K562 (cell line): ENCODE measurements around the gene IFITM2. TPM values are rescaled to one million over a fixed set of nuclear protein-coding genes. Genes with fewer than 3 reads are reported as not detected.

ENCODE experiments used
- CAMTA2 ChIP-seq: fragments of 250-450 bp; sonication (Bioruptor Pico); conservative IDR thresholded peaks from 2 replicates; pipeline ENCODE4 v1.5.1; 2022
- CBFB ChIP-seq: sonication (generic); formaldehyde crosslinking; IDR thresholded peaks from 2 replicates; pipeline ENCODE4 v1.4.0; 2020; ENCODE audit warnings: mild to moderate bottlenecking, missing genetic modification reagents
- CHD1 ChIP-seq: fragments of 200-600 bp; sonication (generic); IDR thresholded peaks from one replicate; pipeline ENCODE4 v1.6.1; 2012; ENCODE audit warnings: mild to moderate bottlenecking, moderate library complexity, low read length, inconsistent platforms
- CREM ChIP-seq: IDR thresholded peaks from 2 replicates; pipeline ENCODE4 v1.6.1; 2014; ENCODE audit warnings: antibody characterized with exemption, low read depth
- FOXJ2 ChIP-seq: fragments of 200-800 bp; sonication (Bioruptor generic); IDR thresholded peaks from 2 replicates; pipeline ENCODE4 v1.6.1; 2016; ENCODE audit warnings: missing genetic modification characterization, missing compliant biosample characterization
- GABPB1 ChIP-seq: sonication (generic); formaldehyde crosslinking; IDR thresholded peaks from 2 replicates; pipeline ENCODE4 v1.8.0; 2022; ENCODE audit warnings: mild to moderate bottlenecking, missing genetic modification reagents
- HDAC6 ChIP-seq: IDR thresholded peaks from 2 replicates; pipeline ENCODE4 v1.6.1; 2012; ENCODE audit warnings: low read depth, mild to moderate bottlenecking, control low read depth, inconsistent platforms, low read length, moderate library complexity
- HNRNPLL ChIP-seq: fragments of 200-400 bp; formaldehyde crosslinking; IDR thresholded peaks from 2 replicates; pipeline ENCODE4 v1.6.1; 2017; ENCODE audit warnings: low read length, low read depth, mild to moderate bottlenecking; ENCODE audit not compliant: poor library complexity, severe bottlenecking
- KDM1A ChIP-seq, 2 experiments: fragments of 450-650 bp; IDR thresholded peaks; 2 replicates each; pipeline ENCODE4 v1.6.1; 2016; ENCODE audit warnings: mild to moderate bottlenecking in 2 of 2
- KDM2B ChIP-seq: fragments of 250-450 bp; sonication (Bioruptor Pico); IDR thresholded peaks from 2 replicates; pipeline ENCODE4 v1.8.0; 2021; ENCODE audit warnings: mild to moderate bottlenecking, moderate library complexity
- MAFG ChIP-seq: fragments of 450-650 bp; conservative IDR thresholded peaks from 2 replicates; pipeline ENCODE4 v1.6.1; 2016; ENCODE audit warnings: missing genetic modification characterization, missing compliant biosample characterization
- NFE2 ChIP-seq: IDR thresholded peaks from 2 replicates; pipeline ENCODE4 v1.6.1; 2014; ENCODE audit warnings: antibody characterized with exemption, low read depth
- NFE2L1 ChIP-seq: fragments of 450-650 bp; IDR thresholded peaks from 2 replicates; pipeline ENCODE4 v1.6.1; 2016; ENCODE audit warnings: missing genetic modification characterization, low read depth, mild to moderate bottlenecking, missing compliant biosample characterization, moderate library complexity, borderline replicate concordance
- NR3C1 ChIP-seq: sonication (generic); formaldehyde crosslinking; IDR thresholded peaks from 2 replicates; pipeline ENCODE4 v1.8.1; 2022; ENCODE audit warnings: missing genetic modification reagents
- REST ChIP-seq, 2 experiments: fragments of 450-650 bp; formaldehyde crosslinking in 1 of 2; IDR thresholded peaks; 2 replicates each; pipeline versions ENCODE4 v1.4.0 to v1.6.1; 2014 to 2020; ENCODE audit warnings: mild to moderate bottlenecking in 2 of 2, borderline replicate concordance in 1 of 2, low read depth in 1 of 2
- ZNF280A ChIP-seq: fragments of 450-650 bp; IDR thresholded peaks from 2 replicates; pipeline ENCODE4 v1.6.1; 2018; ENCODE audit warnings: mild to moderate bottlenecking, low read depth; ENCODE audit not compliant: partially characterized antibody
- ZNF695 ChIP-seq: fragments of 450-650 bp; formaldehyde crosslinking; IDR thresholded peaks from 2 replicates; pipeline ENCODE4 v1.4.0; 2020; ENCODE audit warnings: mild to moderate bottlenecking, moderate library complexity
- polyA plus RNA-seq, 8 experiments: library from polyadenylated mRNA; depleted of rRNA in 4 of 8; stranded (reverse) in 5 of 8; unstranded in 3 of 8; fragments of >200 nt; fragmentation: Nextera tagmentation in 2 of 8; fragmentation: Illumina TruSeq in 1 of 8; extraction: Ambion mirVana in 2 of 8; extraction: Trizol in 1 of 8; gene quantifications; 2 replicates each; pipeline versions ENCODE4 v1.2.1 to v1.2.3, GENCODE V29; 2011 to 2014; ENCODE audit warnings: inconsistent platforms in 1 of 8, missing spikeins in 1 of 8
- total RNA-seq, 7 experiments: library from RNA; depleted of rRNA in 6 of 7; stranded (reverse); fragments of >200 nt in 6 of 7; fragmentation: Illumina TruSeq in 2 of 7; extraction: Trizol in 2 of 7; gene quantifications; 2 replicates each; pipeline versions ENCODE4 v1.2.1 to v1.2.3, GENCODE V29; 2011 to 2021; ENCODE audit warnings: low replicate concordance in 1 of 7
- TF ChIP-seq, protein P1 (sequence below): fragments of 250-450 bp; sonication (Bioruptor Pico); IDR thresholded peaks from 2 replicates; pipeline ENCODE4 v1.5.0; 2021

The IFITM2 gene
- total and polyA plus RNA-seq, 9 of the 15 experiments (the other 6 are each of a cell fraction or from before 2014, with no cell fraction given): 52.8 to 4,872 (median 356) TPM

GRCh38 chr11:326842-327580 is 19.4 kb downstream of the IFITM2 start (continued):
- peak; percentile 61; the same call in 1 of the 2 replicates for TF ChIP-seq REST (IDR thresholded peaks at IDR 0.05; ENCODE audit: borderline replicate concordance)
- TF ChIP-seq REST (CRISPR knock-in tag; IDR thresholded peaks at IDR 0.05; ENCODE audit: low read depth): 0 out of 2 replicates have a peak, but pooled peaks have one; percentile 24
- TF ChIP-seq CHD1: no peak
- TF ChIP-seq NFE2: no peak
- no peak for TF ChIP-seq CBFB
- peak; percentile 18; the same call in 1 of the 2 replicates for TF ChIP-seq GABPB1 (CRISPR knock-in tag)
- TF ChIP-seq, protein P1, sequence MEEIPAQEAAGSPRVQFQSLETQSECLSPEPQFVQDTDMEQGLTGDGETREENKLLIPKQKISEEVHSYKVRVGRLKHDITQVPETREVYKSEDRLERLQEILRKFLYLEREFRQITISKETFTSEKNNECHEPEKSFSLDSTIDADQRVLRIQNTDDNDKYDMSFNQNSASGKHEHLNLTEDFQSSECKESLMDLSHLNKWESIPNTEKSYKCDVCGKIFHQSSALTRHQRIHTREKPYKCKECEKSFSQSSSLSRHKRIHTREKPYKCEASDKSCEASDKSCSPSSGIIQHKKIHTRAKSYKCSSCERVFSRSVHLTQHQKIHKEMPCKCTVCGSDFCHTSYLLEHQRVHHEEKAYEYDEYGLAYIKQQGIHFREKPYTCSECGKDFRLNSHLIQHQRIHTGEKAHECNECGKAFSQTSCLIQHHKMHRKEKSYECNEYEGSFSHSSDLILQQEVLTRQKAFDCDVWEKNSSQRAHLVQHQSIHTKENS: no peak
- TF ChIP-seq HNRNPLL: no peak
- TF ChIP-seq MAFG (tag): no peak
- no peak for TF ChIP-seq KDM2B
- TF ChIP-seq ZNF280A: no peak
- no peak for TF ChIP-seq HDAC6
- TF ChIP-seq FOXJ2: no peak
- no peak for TF ChIP-seq NR3C1 (CRISPR knock-in tag)
- TF ChIP-seq CAMTA2: no peak
- TF ChIP-seq KDM1A (IDR thresholded peaks at IDR 0.05): peak in 1 of 2 experiments; percentile 62; a peak in 2 of 4 replicates
- TF ChIP-seq NFE2L1: no peak
- peak; percentile 83 for TF ChIP-seq CREM
- no peak for TF ChIP-seq ZNF695 (CRISPR knock-in tag)
